HG03565 (cell line): ENCODE measurements around the gene ADAM10.
A peak's percentile ranks its signal among the peaks of the same experiment; 100 is the strongest.

Source experiments
- ATAC-seq: cut with Tn5 transposase; IDR thresholded peaks from one replicate; pipeline ENCODE4 v1.9.1; 2021; ENCODE audit warnings: mild to moderate bottlenecking, moderate library complexity; ENCODE audit not compliant: unreplicated experiment

The ADAM10 gene

DNA sequence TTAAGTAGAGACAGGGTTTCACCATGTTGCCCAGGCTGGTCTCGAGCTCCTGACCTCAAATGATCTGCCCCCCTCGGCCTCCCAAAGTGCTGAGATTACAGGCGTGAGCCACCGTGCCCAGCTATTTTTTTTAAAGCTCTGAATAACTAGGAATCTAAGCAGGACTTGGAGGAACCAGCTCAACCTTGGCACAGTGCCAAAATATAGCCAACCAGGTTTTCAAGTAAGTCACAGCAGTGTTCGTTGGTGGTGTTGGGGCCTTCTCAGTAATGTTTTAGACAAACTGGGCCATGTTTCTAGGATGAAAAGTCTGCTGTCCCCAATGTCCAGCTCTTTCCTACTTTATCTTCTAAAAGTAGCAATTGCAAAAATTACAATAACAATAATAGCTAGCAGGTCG, 6.4 kb upstream of the ADAM10 start:
- ATAC-seq, result no peak

DNA sequence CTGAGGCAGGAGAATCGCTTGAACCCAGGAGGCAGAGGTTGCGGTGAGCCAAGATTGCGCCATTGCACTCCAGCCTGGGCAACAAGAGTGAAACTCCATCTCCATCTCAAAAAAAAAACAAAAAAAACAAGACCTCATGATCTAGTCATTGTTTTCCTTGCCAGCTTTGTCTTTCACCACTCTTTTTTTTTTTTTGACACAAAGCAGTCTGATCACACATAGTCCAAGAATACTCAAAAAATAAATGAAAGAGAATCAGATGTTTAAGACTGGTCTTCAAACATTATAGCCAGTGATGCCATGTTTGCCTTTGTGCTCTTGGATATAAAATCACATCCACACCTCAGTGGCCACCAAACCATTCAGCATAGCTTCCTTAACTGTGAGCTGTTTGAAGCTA, 5.8 kb upstream of the ADAM10 start:
- no peak for ATAC-seq

DNA sequence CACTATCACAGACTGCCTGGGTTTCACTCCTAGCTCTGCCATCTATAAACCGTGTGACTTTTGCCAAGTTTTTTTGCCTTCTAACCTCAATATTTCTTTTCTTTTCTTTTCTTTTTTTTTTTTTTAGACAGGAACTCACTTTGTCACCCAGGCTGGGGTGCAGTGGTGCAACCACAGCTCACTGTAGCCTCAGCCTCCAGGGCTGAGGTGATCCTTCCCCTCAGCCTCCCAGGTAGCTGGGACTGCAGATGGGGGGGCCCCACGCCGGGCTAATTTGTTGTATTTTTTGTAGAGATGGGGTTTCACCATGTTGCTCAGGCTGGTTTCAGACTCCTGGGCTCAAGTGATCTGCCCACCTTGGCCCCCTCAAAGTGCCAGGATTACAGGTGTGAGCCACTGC, 3.2 kb upstream of the ADAM10 start:
- no peak for ATAC-seq

DNA sequence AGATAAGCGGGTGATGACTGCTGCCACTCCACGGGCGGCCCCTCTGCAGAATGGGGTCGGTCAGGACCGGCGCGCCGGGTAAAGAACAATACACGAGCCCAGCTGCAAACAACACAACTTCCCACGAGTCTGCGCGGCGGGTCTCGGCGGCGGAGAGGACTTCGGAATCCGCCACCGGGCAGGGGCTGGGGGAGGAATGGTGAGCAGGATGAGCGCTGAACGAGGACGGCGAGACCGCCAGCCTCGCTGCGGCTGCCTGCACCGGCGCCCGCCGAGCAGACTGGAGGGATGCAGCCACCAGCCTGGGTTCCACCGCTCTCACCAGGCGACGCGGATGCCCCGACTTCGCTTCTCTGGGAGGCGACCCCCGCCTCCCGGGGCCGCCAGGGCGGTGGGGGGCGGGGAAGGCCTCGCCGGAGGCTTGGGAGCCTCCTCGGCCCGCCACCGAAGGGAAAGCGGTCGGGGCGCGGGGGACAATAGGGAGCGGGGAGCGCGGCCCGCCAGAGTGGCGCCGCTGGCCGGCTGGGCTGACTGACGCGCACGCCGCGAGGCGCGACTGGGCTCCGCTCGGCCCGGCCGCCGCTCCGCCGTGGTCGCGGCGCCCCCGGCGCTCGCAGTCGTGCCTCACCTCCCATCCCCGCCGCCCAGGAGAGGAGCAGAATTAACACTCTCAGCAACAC, 515 bp downstream of the ADAM10 start:
- peak; percentile 21 for ATAC-seq

DNA sequence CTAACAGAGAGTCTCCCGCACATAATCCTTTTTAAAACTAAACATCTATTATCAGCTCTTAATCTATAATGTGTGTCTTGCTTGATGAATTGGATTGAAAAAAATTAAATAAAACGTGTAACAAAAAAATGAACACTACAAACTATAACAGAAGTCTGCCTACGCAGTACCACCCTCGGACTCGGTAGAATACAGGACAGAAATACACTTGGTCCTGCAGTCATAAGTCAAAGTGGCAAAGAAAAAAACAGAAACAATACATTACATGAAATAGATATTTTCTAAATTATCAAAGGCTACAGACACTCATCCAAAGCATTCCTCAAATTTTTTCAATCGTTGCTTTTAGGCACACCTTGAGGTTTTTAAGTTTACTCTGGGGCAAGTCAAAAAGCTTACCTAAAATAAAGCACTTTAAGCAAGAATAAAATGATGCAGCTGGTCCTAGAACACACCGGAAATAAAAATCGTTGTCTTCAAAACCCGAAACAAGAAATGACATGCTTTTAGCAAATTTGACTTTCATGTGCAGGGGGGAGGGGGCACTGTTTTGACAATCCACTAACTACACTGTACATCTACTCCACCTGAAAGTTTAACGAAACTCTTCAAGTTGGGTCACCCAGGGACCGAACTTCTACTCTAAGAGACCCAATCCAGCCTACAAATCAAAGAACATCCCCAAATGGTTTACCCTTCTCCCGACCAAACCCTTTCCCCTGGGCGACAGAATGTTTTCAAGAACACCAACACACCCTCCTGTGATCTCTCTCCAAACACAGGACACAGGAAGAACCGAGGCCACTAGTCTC, 1.3 kb downstream of the ADAM10 start:
- no peak for ATAC-seq

DNA sequence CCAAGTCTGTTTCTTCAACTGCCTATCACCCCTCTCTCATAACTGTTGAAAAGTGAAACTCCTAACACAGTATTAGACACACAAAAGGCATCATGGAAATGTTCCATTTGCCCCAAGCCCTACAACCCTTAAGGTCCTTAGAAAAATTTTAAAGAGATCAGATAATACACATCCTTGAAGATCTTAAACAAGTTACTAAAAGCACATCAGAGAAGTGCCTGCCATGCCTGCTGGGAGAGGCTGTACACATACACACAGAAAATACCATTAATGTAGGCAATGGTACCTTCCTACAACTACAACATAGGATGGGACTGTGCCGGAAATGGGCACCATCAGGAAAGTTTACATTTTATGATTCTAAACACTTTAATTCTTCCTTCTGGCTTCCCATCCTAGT, 3.3 kb downstream of the ADAM10 start:
- ATAC-seq, result no peak

DNA sequence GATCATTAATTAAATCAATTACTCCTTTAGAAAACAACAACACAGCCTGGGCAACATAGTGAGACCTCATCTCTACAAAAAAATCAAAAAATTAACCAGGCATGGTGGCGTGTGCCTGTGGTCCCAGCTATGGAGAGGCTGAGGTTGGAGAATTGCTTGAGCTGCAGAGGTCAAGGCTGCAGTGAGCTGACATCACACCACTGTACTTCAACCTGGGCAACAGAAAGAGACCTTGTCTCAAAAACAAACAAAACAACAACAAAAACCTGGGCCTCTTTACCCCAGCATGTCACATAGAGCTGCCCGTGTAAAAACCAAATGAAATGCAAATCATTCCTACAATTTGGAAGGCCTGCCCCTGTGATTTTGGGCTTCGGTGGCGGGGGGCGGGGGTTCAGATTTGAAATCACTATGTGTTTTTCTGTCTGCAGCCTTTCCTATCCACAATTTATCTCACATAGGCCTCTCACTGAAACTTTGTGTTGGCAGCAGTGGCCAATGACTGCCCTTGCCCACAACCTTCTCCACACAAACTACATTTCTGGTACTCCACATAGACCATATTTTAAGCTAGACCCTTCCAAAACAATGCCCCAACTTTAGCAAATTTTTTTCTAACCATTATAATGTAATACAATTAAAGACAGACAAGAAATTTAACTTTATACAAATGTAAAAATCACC, 6.5 kb downstream of the ADAM10 start:
- ATAC-seq, result no peak

DNA sequence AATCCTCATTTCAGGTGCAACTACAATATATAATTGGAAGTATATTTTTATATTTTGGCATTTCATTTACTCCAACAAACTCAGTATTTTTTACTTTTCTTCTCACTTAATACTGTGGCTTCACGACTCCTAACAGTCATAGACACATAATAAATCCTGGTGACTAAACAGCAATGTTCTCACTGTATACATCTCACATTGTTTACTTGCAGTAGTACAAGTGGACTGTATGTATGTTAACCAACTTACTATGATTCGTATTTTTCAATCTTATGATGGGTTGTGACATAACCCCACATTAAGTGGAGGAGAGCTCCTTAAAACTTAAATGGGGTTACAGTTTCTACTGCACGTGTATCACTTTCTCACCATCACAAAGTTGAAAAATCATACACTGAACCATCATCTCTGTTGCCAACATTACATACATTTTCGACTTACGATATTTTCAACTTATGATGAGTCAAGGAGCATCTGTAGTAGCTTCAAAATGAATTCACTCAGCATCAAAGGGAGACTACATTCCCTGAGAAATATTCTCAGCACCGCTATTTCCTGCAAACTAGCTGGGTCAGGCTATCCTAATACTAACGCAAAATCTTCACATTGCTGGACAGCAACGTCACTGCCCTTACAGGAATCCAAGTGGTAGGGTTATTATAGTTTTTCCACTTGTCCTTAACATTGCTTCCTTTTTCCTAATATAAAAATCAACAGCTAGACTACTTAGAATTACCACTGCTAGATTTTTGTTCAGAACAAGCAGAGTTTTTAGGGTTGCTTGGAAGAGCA, 7.3 kb downstream of the ADAM10 start:
- no peak for ATAC-seq

DNA sequence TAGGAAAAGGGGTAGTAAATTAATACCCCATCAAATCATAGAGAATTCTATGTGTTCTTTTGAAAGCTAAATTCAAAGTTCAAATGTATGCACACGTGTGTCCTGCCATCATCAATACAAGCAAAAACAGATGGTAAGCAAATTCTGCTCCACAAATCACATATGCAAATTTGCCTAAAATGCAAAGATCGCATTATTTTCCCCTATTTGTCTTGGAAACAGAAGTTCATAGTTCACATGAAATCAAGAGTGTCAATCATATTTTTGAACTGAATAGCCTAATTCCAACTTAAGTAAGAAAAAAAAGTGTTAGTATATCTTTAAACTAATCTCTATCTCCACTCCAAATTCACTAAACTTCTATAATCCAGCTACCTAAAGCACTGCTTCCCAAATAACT, 8.5 kb downstream of the ADAM10 start:
- no peak for ATAC-seq

DNA sequence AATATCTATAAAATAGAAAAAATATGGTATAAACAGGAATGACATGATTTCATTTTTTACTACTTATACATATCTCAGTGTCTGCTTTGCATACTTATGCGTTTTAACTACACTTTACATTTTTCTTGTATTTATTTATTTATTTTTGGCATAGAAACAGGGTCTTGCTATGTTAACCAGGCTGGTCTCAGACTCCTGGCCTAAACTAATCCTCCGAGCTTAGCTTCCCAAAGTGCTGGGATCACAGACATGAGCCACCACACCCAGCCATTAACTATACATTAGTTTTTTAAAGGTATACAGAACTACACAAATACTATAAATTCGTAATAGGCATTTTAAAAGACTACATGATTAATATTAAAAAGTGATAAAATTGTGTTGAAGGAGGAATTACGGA, 9.1 kb downstream of the ADAM10 start:
- ATAC-seq, result no peak

DNA sequence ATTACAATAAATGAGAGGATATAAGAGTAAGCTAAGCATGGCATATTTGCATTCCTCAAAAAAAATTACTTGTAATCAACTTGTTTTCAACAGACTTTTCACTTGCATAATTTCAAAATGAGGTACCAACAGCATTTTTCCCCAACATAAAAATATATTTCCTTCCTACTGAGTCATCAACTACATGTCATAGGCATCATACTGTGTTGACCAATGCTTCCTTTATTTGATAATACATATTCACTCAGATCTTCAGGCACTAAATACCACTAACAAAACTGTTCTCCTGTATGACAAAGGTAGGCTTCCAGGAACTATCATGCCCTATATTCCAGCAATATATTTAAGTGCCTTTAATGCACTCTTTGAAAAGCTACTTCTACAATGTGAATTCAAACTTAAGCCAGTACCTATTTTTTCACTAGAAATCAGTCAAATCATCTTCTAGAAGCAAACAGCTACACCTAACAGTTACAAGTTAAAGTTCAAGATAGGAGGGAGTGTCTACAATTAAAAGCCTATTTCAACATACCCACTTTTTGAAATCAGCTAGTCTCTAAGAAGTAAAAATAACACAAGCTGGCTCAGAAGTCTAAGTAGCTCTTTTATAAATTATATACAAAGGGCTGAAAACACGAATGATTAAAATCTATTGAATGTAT, 11.3 kb downstream of the ADAM10 start:
- ATAC-seq, result no peak

DNA sequence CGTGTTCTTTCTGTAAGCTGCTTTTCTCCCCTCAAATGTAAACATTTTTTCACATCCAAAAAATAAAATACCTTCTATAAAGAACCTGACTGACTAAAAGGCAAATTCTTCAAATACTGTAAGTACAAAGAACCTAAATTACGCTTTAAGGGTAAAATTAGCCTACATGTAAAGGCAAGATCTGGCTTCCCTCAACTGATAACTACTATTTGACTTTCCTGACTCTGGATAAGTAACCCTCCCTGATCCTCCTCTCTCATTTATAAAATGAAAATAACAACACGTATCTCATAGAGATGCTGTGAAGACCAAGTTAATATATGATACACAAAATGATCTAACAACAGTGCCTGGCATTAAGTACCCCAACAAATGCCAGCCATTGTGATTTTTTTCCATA, 12.2 kb downstream of the ADAM10 start:
- no peak for ATAC-seq

DNA sequence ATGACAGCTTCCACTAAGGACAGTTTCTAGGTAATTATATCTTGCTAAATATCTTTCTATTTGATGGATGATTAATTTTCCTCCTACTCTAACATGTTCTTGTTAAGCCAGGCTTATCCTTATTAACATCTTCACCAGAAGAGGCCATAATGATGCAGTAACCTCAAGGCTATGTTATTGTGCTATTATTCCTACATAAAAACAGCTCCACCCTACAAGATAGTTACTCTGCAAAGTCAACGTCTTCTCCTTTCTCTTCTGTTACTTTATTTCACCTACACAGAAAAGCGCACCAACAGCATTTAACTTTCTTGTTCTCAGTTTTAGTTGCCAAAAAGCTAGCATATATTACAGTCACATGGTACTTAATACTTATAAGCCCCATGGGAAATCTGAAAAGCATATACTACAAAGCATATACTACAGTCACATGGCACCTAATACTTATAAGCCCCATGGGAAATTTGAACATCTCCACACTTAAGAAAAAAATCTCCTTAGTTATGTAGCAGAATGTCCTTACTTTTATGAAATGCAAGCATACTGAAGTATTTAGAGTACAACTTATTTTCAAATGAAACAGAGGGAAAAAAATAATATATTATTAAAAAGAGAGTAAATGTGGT, 13.4 kb downstream of the ADAM10 start:
- no peak for ATAC-seq

DNA sequence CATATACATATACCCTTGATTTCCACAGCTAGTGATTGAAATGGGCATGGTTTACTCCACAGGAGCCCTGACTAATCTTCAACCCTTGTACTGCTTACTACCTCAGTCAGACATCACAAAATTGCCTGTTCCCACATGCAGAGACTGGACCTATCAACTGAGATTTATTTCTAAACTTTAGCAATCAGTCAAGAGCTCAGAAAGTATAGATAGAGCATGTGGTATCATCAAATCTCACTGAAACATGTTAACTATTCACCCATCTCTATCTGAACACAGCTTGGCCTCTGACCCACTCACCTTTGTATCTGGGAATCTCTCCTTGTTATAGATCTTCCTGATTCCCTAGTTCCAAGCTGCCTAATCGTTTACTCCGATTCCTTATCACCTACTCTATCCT, 14.6 kb downstream of the ADAM10 start:
- no peak for ATAC-seq

DNA sequence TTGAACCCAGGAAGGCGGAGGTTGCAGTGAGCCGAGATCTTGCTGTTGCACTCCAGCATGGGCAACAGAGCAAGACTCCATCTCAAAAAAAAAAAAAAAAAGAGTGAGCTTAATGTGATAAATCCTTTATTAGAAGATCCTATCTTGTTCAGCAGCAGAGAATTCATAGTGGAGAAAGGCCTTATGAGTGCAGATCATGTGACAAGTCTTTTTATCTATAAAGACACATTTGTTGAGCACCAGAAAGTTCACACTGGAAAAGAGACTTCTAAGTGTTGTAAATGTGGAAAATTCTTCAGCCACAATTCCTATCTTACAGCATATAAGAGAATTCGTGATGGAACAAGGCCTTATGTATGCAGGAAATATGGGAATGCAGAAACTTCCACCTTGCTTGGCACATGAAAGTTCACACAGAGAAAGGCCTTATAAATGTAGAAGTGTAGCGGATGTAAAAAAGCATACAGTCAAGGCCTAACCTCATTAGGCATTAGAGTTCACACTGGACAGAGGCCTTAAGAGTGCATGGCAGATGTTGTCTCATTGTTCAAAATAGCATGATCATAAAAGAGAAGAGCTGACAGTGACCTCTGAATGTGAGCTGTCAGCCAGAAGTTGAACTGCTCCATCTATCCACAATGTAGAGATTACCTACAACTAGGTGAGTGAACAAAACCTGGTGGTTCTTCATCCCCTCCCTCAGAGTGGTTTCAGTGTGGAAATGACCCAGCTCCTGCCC, 16.7 kb downstream of the ADAM10 start:
- no peak for ATAC-seq

DNA sequence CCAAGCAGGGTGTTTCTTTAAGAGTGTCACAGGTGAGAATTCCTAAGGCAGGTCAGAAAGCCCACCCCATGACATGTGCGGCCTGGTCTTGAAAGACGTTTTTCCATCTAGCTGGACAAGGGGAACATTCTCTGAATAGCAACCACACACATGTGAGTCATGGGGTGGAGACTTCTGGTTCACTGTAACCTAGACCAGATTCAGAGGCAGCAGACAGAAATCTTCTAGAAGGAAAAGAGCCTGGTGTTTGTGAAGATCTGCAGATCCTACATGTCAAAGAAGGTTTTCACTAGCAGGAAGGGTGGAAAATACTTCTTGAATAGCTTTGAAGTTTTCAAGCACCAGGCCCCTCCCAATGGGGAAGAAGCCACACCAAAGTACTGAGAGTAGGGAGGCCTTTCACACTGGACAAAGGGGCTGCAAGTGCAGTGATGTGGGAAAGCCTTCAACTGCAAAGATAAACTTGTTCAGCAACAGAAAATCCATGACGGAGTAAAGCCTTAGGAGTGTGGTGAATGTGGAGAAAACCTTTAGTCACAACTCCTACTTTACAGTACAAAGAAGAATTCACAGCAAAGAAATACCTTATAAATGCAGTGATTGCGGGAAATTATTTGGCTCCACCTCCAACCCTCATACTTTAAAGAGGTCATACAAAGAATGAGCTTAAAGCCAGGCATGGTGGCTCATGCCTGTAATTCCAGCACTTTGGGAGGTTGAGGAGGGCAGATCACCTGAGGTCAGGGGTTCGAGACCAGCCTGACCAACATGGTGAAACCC, 17.6 kb downstream of the ADAM10 start:
- ATAC-seq, result no peak

DNA sequence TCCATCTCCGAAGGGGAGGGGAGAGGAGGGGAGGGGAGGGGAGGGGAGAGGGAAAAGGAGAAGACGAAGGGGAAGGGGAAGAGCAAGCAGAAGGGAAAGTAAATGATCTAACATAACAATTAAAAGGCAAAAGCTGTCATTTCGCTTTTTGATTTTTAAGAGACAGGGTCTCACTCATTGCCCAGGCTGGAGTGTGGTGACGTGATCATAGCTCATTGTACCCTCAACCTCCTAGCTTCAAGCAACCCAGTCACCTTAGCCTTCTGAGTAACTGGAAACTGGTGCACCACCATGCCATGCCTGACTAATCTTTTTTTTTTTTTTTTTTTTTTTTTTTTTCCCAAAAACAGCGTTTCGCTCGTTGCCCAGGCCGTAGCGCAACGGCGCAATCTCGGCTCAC, 22.6 kb downstream of the ADAM10 start:
- no peak for ATAC-seq

DNA sequence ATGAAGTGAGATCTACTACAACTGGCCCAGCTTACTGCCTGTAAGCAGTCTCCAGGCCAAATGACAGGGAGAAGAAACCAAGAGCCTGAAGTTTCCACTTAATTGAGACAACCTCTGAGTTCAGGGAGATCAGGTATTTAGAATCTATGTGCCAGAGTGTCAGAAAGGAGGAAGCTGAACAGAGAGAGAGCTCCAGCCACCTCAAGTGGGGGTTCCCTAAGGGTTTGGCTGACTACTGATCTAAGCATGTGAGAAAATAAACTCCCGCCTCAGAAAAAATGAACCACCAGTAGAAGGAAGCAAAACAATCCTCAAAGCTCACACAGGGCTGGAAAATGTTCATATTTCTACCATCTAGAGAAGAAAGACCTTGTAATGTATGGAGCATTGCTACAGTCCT, 25.0 kb downstream of the ADAM10 start:
- peak; percentile 77 for ATAC-seq

DNA sequence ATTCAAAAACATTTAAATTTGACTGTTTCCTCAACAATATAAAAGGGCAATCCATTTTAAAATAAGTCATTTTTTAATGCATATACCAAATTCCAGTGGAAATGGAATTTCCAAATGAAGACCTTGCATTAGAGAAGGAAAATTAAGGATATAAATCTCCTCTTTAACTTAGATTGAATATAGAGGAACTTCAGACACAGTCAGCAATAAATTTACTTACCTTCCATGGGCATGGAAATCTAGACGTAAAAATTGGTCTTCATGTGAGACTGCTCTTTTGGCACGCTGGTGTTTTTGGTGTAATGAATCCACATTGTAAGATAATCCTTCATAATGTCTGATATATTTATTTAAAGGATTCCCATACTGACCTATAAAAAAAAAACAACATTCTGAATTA, 32.1 kb downstream of the ADAM10 start:
- ATAC-seq, result no peak
